Transverse colon (tissue), 4 donors: ENCODE data around the gene NID1. TPM values are rescaled to one million over a fixed set of nuclear protein-coding genes. Genes with fewer than 3 reads are reported as not detected.

ENCODE experiments used
- DNase-seq: peaks from one replicate; pipeline ENCODE4 v3.0.0-alpha.2; 2019
- H3K27ac ChIP-seq, 4 donors: fragments of 200-600 bp; sonication (generic); 2 replicates each; pipeline ENCODE4 v1.5.1; 2016 to 2018; ENCODE audit warnings: inconsistent platforms in 4 of 4
- H3K27me3 ChIP-seq: fragments of 200-600 bp; sonication (generic); 2 replicates; pipeline ENCODE4 v1.5.1; 2017; ENCODE audit warnings: inconsistent platforms
- H3K36me3 ChIP-seq, 4 donors: fragments of 200-600 bp; sonication (generic); 2 replicates each; pipeline ENCODE4 v1.5.1; 2017 to 2019; ENCODE audit warnings: inconsistent platforms in 4 of 4
- H3K4me1 ChIP-seq, 4 donors: fragments of 200-600 bp; sonication (generic); 2 replicates each; pipeline ENCODE4 v1.5.1; 2017 to 2020; ENCODE audit warnings: inconsistent platforms in 4 of 4
- H3K4me3 ChIP-seq, 4 donors: fragments of 200-600 bp; sonication (generic); 1 replicate in 1 of 4; 2 replicates in 3 of 4; pipeline versions ENCODE4 v1.5.1 to v1.6.1; 2017 to 2019; ENCODE audit warnings: inconsistent platforms in 4 of 4
- H3K9me3 ChIP-seq, 2 donors: fragments of 200-600 bp; sonication (generic); 2 replicates each; pipeline ENCODE4 v1.5.1; 2017 to 2019; ENCODE audit warnings: inconsistent platforms in 2 of 2
- CTCF ChIP-seq, 5 experiments: fragments of 200-600 bp in 3 of 5; fragments of 450-650 bp in 2 of 5; sonication (generic) in 3 of 5; IDR thresholded peaks; 1 replicate in 2 of 5; 2 replicates in 3 of 5; pipeline ENCODE4 v1.5.1; 2016 to 2017; ENCODE audit warnings: antibody characterized with exemption in 5 of 5, inconsistent platforms in 3 of 5, mild to moderate bottlenecking in 2 of 5, moderate library complexity in 1 of 5
- EP300 ChIP-seq: sonication (generic); formaldehyde crosslinking; IDR thresholded peaks from one replicate; pipeline ENCODE4 v1.6.1; 2017; ENCODE audit warnings: antibody characterized with exemption, low read depth
- POLR2A ChIP-seq: fragments of 450-650 bp; IDR thresholded peaks from one replicate; pipeline ENCODE4 v1.6.1; 2016; ENCODE audit warnings: antibody characterized with exemption, mild to moderate bottlenecking, moderate library complexity
- POLR2AphosphoS5 ChIP-seq, 3 donors: sonication (generic); formaldehyde crosslinking; IDR thresholded peaks; one replicate each; pipeline ENCODE4 v1.6.1; 2016; ENCODE audit warnings: antibody characterized with exemption in 3 of 3
- WGBS, 2 donors: methylation state at CpG; one replicate each; pipeline ENCODE4 v1.1.5; 2018; ENCODE audit warnings: low coverage in 1 of 2; 5-methylcytosine and 5-hydroxymethylcytosine counted together
- in situ Hi-C, 4 donors: fragments of 200-750 bp; cut with MboI; loops; one replicate each; pipeline versions ENCODE4 v1.15.0 to v1.15.1; 2017; ENCODE audit warnings: low sequenced_read_pairs in 3 of 4, low pct_ligation_motif_present in 1 of 4, low pct_unique_long_range_greater_than_20kb in 1 of 4
- intact Hi-C: fragments of 100-400 bp; cut with DNase I; formaldehyde crosslinking; loops from one replicate; pipeline ENCODE4 v1.15.1; 2023; ENCODE audit warnings: low total_unique reads
- total RNA-seq, 4 donors: library from RNA; depleted of rRNA; stranded (reverse); fragments of >200 nt; gene quantifications; one replicate each; pipeline ENCODE4 v1.1.0, GENCODE V29; 2016

The NID1 gene
- total RNA-seq, 4 donors from 2014 or later: 42.7 to 133 (median 63.5) TPM

DNA sequence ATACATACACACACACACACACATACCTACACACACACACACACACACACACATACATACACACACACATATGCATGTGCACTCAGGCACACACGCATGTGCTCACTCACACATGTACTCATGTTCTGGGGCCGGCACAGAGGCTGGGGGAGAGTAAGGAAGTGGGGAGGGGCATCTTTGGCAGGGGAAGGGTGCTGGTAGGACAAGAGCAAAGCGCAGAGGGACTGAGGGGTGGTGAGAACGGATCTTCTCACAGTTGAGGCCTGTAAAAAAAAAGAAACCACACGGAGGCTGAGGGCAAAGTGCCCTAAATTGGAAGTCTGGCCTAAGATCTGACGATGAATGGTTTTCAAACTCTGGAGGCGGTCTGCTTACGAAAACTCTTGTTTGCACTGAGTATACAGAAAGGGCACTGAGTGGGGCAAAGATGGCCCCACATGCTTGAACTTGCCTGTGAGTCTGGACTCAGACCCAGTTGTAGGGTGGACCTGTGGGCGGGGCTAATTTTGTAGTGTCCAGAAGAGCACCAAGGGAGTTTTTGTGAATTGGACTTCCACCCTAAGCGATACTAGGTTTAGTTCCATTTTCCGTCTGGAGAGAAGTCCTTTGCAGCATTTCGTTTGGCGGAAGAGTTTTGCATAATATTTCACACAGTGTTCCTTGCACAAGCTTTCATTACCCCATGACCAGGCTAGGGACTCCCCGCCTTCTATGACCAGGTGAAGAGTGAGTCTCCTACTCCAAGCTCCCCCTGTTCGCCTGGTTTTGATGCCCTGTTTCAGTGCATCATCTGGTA, 118.9 kb downstream of the NID1 start:
- no peak for DNase-seq
- H3K4me3 ChIP-seq: no peak overlapping the region
- WGBS, 2 donors: 86 to 90% methylated on average over 13 to 15 of the region's 15 CpGs
- H3K27me3 ChIP-seq: no peaks in the 10 kb centered on the region
- intact Hi-C loops: no loop called here
- in situ Hi-C loops: no loop called here
- TF ChIP-seq POLR2AphosphoS5 (IDR thresholded peaks at IDR 0.05) (no peak), CTCF (IDR thresholded peaks at IDR 0.05) (no peak), EP300 (no peak), POLR2A (no peak)
- H3K36me3 ChIP-seq: no peaks in the 10 kb centered on the region
- no peak overlapping the region for H3K27ac ChIP-seq
- H3K4me1 ChIP-seq: peaks cover 0 to 6% (median 0%) of the 10 kb centered on the region in 4 donors
- no peaks in the 10 kb centered on the region for H3K9me3 ChIP-seq

- Histone ChIP-seq H3K36me3 (no peaks in the 10 kb centered on the region), H3K4me3 (no peak overlapping the region), H3K9me3 (no peaks in the 10 kb centered on the region), H3K27ac (no peak overlapping the region), H3K27me3 (no peaks in the 10 kb centered on the region), H3K4me1 (peaks cover 0 to 16% (median 0%) of the 10 kb centered on the region in 4 donors)
- no peak for DNase-seq
- no peak for TF ChIP-seq CTCF (IDR thresholded peaks at IDR 0.05)
- TF ChIP-seq POLR2A: no peak
- TF ChIP-seq EP300: no peak
- TF ChIP-seq POLR2AphosphoS5 (IDR thresholded peaks at IDR 0.05): no peak
- WGBS, 2 donors: 60 to 88% methylated on average over 3 to 9 of the region's 9 CpGs
- intact Hi-C loops (no loop called here), in situ Hi-C loops (no loop called here)
These were observed 121.2 kb downstream of the NID1 start for GRCh38 chr1:235943581-235944114.

GRCh38 chr1:235942979-235943575, 121.8 kb downstream of the NID1 start:
- intact Hi-C loops (no loop called here), in situ Hi-C loops (no loop called here)
- Histone ChIP-seq H3K9me3 (no peaks in the 10 kb centered on the region), H3K4me3 (no peak overlapping the region), H3K36me3 (no peaks in the 10 kb centered on the region), H3K4me1 (peaks cover 0 to 16% (median 0%) of the 10 kb centered on the region in 4 donors), H3K27me3 (no peaks in the 10 kb centered on the region), H3K27ac (peak overlapping the region in 2 of 4 donors; percentile 21 to 69)
- 96% methylated on average over 6 of the region's 6 CpGs for WGBS, 2 donors
- DNase-seq: no peak
- TF ChIP-seq CTCF (IDR thresholded peaks at IDR 0.05): no peak
- TF ChIP-seq POLR2AphosphoS5 (IDR thresholded peaks at IDR 0.05): no peak
- no peak for TF ChIP-seq EP300
- no peak for TF ChIP-seq POLR2A

GRCh38 chr1:235942625-235942934, 122.3 kb downstream of the NID1 start:
- in situ Hi-C loops (no loop called here), intact Hi-C loops (no loop called here)
- peaks cover 0 to 16% (median 0%) of the 10 kb centered on the region in 4 donors for H3K4me1 ChIP-seq
- H3K9me3 ChIP-seq: no peaks in the 10 kb centered on the region
- peak overlapping the region in 2 of 4 donors; percentile 21 to 69 for H3K27ac ChIP-seq
- H3K4me3 ChIP-seq: no peak overlapping the region
- H3K27me3 ChIP-seq: no peaks in the 10 kb centered on the region
- 83 to 88% methylated on average over 4 to 6 of the region's 6 CpGs for WGBS, 2 donors
- DNase-seq: no peak
- TF ChIP-seq CTCF (IDR thresholded peaks at IDR 0.05) (no peak), EP300 (no peak), POLR2A (no peak), POLR2AphosphoS5 (IDR thresholded peaks at IDR 0.05) (no peak)
- no peaks in the 10 kb centered on the region for H3K36me3 ChIP-seq
